ENCODE results near the gene RPL7L1.
"Not testable (repeated sequence)": the region's sequence is repeated elsewhere in the genome, so short reads cannot be mapped to it uniquely, and the experiment has no call there.

RPL7L1 gene

GRCh38 chr6:42879372-42880239, at the start of gene RPL7L1:
TSS of gene RPL7L1 (plus strand) at chr6:42879616. CDS start at chr6:42879911, 295 bp downstream.
- peak; percentile 80 for DNase-seq

GRCh38 chr6:42831237-42831636, 48.2 kb upstream of the RPL7L1 start:
- no peak for DNase-seq

- no peak for DNase-seq
Observed at GRCh38 chr6:42834056-42834455, 45.4 kb upstream of the RPL7L1 start.

GRCh38 chr6:42841844-42842584, 37.4 kb upstream of the RPL7L1 start:
- DNase-seq = no peak

- no peak for DNase-seq
Observed at GRCh38 chr6:42845327-42845694, 34.1 kb upstream of the RPL7L1 start.

GRCh38 chr6:42846505-42846904, 32.9 kb upstream of the RPL7L1 start:
- no peak for DNase-seq

GRCh38 chr6:42848700-42849099, 30.7 kb upstream of the RPL7L1 start:
- DNase-seq = no peak

- DNase-seq = no peak
Observed at GRCh38 chr6:42851599-42851998, 27.8 kb upstream of the RPL7L1 start.

- DNase-seq = no peak
Observed at GRCh38 chr6:42860036-42860435, 19.4 kb upstream of the RPL7L1 start.

- no peak for DNase-seq
Observed at GRCh38 chr6:42860481-42860880, 18.9 kb upstream of the RPL7L1 start.

GRCh38 chr6:42864602-42865001, 14.8 kb upstream of the RPL7L1 start:
- DNase-seq = no peak

GRCh38 chr6:42870145-42870936, 9.1 kb upstream of the RPL7L1 start:
- DNase-seq = no peak

- DNase-seq = no peak
Observed at GRCh38 chr6:42871711-42872110, 7.7 kb upstream of the RPL7L1 start.

GRCh38 chr6:42873313-42873712, 6.1 kb upstream of the RPL7L1 start:
- no peak for DNase-seq

- no peak for DNase-seq
Observed at GRCh38 chr6:42877695-42878094, 1.7 kb upstream of the RPL7L1 start.

GRCh38 chr6:42880240-42880817, 913 bp downstream of the RPL7L1 start:
- DNase-seq = not testable (repeated sequence)

- DNase-seq = not testable (repeated sequence)
Observed at GRCh38 chr6:42880871-42881270, 1.5 kb downstream of the RPL7L1 start.

- DNase-seq = no peak
Observed at GRCh38 chr6:42885702-42886101, 6.3 kb downstream of the RPL7L1 start.

GRCh38 chr6:42888201-42888600, 8.8 kb downstream of the RPL7L1 start:
- DNase-seq = not testable (repeated sequence)

GRCh38 chr6:42889815-42890214, 10.4 kb downstream of the RPL7L1 start:
- no peak for DNase-seq

GRCh38 chr6:42890311-42891198, 11.1 kb downstream of the RPL7L1 start:
- DNase-seq = no peak

GRCh38 chr6:42891199-42891722, 11.8 kb downstream of the RPL7L1 start:
- no peak for DNase-seq

All from NCI-H1694 (cell line).